Hepatocyte (in vitro differentiated cells): Measurements from ENCODE around the gene ZBTB33.

Experiments used
- EZH2 ChIP-seq: fragments of 200-600 bp; sonication (generic); IDR thresholded peaks from 2 replicates; pipeline ENCODE4 v1.6.1; 2016; ENCODE audit warnings: antibody characterized with exemption, mild to moderate bottlenecking, borderline replicate concordance
- TF ChIP-seq, protein P1 (sequence below): fragments of 200-600 bp; sonication (generic); IDR thresholded peaks from 2 replicates; pipeline ENCODE4 v1.5.1; 2016; ENCODE audit warnings: antibody characterized with exemption, mild to moderate bottlenecking; ENCODE audit not compliant: poor library complexity

DNA sequence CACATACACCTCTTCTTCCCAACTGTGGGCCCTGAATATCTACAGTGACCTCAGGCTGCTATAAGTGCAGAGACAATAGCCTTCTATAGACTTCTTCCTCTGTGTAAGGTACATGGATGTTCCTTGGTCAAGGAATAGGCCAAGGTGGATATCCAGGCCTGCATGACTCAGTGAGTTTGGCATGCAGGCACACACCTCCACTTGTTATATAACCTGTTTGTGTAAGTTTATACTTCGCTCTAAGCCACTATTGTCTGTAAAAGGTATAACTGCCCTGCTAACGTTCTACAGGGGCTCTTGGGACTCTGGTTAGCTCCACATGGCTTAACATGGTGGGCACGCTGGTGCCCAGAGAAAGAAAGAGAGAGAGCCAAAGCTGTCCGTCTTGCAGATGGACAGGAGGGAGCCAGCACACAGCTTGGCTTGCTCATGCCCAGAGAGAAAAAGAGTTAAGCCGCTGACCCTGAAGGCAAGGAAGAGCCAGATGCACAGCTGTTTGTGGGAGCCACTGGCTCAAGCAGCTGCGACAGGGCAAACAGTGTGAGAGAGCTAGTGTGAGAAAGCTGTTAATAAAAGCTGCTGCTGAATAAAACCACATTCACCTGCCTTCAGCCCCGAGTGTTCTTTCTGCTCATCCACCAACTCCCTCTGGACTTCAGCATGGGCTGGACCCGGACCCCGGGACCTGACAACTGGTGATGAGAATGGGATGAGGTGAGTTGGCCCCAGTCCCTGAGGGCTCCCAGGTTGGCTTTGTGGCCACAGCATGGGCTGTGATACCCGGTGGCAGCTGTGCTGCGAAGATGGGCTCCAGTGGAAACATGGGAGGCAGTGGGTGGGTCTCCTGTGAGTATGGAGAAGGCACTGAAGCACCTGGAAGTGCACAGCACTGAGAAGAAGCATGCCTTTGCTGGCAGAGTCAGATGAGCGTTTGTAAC lies 44.5 kb upstream of the ZBTB33 start:
- TF ChIP-seq EZH2, result no peak
- TF ChIP-seq, protein P1, sequence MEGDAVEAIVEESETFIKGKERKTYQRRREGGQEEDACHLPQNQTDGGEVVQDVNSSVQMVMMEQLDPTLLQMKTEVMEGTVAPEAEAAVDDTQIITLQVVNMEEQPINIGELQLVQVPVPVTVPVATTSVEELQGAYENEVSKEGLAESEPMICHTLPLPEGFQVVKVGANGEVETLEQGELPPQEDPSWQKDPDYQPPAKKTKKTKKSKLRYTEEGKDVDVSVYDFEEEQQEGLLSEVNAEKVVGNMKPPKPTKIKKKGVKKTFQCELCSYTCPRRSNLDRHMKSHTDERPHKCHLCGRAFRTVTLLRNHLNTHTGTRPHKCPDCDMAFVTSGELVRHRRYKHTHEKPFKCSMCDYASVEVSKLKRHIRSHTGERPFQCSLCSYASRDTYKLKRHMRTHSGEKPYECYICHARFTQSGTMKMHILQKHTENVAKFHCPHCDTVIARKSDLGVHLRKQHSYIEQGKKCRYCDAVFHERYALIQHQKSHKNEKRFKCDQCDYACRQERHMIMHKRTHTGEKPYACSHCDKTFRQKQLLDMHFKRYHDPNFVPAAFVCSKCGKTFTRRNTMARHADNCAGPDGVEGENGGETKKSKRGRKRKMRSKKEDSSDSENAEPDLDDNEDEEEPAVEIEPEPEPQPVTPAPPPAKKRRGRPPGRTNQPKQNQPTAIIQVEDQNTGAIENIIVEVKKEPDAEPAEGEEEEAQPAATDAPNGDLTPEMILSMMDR, result no peak
